NK-92 (cell line): ENCODE results near the gene CPED1.
"Not testable (repeated sequence)": the region's sequence is repeated elsewhere in the genome, so short reads cannot be mapped to it uniquely, and the experiment has no call there.

ENCODE experiments used
- DNase-seq: peaks from one replicate; lab custom pipeline; 2025; ENCODE audit not compliant: unreplicated experiment; lab: John Stamatoyannopoulos, UW

Gene CPED1

GRCh38 chr7:121069346-121070100, 81.0 kb downstream of the CPED1 start:
- no peak for DNase-seq

DNA sequence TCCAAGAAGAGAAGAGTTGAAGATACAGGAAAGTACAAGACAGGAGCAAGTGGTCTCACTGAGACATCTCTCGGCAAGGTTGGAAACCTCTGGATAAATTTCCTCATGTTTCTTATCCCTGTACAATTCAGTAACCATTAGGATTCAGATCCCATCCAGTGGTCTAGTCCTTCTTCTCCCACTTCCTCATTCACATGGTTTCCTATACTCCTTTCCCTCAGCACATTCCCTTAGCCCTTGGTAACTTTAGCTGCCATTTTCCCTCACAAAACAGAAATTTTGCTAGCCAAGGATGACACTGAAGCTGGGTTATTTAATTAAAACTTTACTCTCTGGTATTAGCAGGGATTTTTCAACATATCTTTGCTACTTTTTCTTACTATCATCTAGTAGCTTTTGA, 82.6 kb downstream of the CPED1 start:
- no peak for DNase-seq

DNA sequence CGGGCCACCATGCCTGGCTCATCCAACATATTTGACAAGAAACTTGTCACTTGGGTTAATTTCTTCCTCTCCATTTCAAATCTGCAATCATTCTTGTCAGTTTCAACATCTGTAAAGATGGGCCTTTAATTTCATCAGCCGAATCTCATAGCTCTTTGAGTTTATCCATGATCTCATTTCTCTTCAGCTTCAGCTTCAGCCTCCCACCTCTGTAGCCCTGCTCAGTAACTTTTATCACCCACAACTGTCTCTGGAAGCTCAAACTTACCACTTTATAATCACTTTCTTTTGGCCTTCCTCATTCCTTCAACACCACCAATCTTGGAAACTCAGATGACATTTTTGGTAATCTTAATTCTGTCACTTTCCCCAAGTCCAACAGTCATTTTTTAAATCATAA, 83.2 kb downstream of the CPED1 start:
- DNase-seq = no peak

- DNase-seq = no peak
Measured at GRCh38 chr7:121072826-121073225, 84.3 kb downstream of the CPED1 start.

GRCh38 chr7:121073463-121074099, 85.1 kb downstream of the CPED1 start:
- no peak for DNase-seq

GRCh38 chr7:121075424-121075841, 86.9 kb downstream of the CPED1 start:
- DNase-seq = not testable (repeated sequence)

DNA sequence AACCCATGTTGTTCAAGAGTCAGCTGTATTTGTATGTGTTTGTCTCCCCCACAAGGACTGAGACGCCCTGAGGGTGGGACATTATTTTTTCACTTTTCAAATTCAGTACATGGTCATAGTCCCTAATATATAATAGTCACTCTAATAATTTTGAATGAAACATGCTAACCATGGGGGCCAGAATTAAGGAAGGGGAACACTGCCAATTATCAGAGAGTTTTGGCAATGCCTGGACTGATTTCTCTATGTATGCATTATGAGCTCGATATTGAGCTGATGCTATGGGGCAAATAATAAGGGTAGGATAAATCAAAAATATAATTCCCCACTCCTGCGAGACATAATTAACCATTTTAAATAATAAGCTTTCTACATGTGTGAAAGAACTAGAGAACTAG, 87.4 kb downstream of the CPED1 start:
- DNase-seq = no peak

DNA sequence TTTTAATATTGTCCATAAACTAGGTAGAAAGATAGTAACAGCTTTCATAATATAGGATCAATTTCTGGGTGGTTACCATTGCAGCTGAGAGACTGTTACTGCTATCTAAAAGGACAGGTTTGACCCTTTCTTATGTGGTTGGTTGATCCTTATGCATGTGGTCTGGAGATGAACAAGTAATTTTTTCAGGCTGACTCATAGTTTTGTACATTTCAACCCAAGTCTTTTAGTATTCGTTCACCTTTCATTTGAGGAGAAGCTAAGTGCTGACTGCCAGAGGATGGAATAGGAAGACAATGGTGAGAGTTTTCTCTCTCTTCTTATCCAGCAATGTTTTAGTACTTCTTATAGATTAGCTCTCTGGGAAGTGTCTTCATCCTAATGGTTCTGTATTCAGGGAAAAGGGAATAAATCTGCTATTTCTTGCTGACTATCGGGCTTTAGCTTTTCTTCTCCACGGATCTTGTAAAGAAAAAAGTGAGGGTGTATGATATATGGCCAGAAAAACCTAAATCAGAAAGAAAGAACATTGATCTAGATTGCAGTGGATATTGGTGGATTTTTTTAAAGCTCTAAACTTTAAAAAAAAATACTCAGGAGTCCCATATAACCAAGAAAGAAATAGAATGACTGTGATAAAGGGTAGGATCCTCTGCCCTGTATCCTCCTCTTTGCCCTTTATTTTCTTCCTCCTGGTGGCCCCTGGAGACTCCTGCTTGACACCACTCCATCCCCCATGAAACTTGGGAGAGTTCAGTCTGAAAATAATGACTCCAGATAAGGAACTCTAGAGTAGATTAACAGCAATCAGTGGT, 88.0 kb downstream of the CPED1 start:
- DNase-seq = no peak

- no peak for DNase-seq
Measured at GRCh38 chr7:121077165-121077630, 88.7 kb downstream of the CPED1 start.

GRCh38 chr7:121078701-121079227, 90.3 kb downstream of the CPED1 start:
- DNase-seq = no peak

- DNase-seq = no peak
Measured at GRCh38 chr7:121079425-121080169, 91.1 kb downstream of the CPED1 start.

DNA sequence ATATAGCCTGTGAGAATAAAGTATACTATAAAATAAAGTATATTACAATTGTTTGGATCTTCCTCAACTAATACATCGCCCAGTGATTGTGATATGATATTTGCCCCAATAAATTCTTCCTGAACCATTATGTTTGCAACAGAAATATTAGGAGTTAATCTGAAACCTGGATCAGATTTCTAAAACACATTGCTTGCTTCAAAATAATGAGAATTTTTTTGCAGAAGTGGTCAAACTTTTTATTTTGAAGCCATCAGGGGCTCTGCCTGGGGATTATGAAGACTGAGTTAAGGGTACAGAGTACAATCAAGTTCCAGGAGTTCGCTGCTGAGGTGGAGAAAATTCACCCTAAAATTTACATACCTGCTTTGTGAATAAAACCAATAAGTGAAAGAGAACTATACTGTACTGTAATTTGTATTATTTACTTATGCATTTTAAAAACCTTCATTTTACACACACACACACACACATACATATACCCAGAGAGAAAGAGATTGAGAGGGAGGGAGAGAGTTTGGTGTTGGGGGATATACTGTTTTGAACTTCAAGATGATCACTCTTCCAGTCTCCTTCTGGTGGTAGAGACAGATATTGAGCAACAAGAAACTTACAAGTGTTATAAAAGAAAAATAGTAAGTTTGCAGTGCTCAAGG, 91.9 kb downstream of the CPED1 start:
- no peak for DNase-seq

- DNase-seq = no peak
Measured at GRCh38 chr7:121080913-121081326, 92.4 kb downstream of the CPED1 start.

DNA sequence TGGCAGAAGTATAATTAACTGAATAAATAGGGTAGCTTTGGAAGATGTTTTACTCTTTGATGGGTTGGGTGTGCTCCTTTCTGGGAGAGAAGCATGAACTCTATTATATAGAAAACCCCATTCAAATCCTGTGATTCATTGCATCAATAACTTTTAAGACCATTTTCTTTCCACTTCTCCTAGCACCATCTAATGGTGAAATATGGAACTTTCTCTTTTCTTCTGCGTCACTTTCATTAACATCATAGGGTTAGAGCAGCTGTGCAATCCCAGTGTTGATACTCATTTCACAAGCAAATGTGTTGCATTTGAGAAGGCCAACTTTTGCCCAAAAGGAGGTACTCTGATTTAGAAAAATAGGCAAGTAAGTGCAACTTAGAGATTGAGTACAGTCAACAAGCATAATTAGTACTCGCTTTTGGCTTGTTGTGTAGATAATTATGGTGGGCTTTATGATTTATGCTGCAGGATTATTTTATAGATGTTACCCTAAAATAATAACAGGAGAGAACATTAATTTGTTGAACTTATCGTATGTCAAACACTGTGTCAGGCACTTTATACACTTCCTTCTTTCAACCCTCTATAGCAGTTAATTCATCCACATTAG, 92.9 kb downstream of the CPED1 start:
- DNase-seq = no peak

DNA sequence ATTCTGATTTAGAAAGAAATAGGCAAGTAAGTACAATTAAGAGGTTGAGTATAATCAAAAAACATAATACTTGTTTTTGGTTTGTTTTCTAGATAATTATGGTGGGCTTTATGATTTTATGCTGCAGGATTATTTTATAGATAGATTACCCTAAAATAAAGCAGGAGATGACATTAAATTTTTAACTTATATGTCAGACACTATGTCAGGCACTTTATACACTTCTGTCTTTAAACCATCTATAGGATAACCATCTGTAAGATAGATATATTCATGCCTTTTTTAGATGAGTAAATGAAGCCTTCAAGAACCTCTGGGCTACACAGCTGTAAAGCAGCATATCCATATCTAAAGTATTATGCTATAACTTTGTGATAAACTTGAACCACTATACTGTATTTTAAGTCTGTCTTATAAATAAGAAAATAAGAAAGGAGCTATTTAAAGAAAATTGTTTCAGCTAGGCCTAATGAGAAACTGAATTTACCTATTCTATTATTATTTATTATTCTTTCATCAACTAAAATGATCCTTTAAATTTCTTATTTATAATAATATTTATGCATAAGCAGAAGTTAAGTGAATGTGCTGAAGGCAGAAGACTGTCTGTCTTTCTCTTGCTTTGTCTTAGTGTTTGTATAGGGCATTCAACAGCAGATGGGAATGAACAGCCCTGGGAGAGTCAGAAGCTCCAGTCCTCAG, 94.0 kb downstream of the CPED1 start:
- no peak for DNase-seq

GRCh38 chr7:121083138-121083789, 94.8 kb downstream of the CPED1 start:
- DNase-seq = no peak

- DNase-seq = no peak
Measured at GRCh38 chr7:121083790-121084251, 95.3 kb downstream of the CPED1 start.

- DNase-seq = no peak
Measured at GRCh38 chr7:121084256-121084655, 95.7 kb downstream of the CPED1 start.
